RPMI8226 (cell line): ENCODE results near the gene PRMT5.

ENCODE experiments used
- DNase-seq: peaks from one replicate; pipeline ENCODE4 v3.0.0-alpha.2; 2015

PRMT5 gene

DNA sequence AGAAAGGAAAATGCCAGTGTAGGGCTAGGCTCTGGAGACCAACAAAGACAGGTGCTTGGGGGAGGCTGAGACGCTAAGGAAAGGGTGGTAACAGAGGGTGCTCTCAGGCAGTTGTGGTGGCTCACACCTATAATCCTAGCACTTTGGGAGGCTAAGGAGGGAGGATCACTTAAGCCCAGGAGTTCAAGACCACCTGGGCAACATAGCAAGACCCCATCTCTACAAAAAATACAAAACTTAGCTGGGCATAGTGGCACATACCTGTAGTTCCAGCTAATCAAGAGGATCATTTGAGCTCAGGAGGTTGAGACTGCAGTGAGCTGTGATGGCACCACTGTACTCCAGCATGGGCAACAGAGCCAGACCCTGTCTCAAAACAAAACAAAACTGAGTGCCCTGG is 33.8 kb downstream of the PRMT5 start:
- DNase-seq, result no peak

DNA sequence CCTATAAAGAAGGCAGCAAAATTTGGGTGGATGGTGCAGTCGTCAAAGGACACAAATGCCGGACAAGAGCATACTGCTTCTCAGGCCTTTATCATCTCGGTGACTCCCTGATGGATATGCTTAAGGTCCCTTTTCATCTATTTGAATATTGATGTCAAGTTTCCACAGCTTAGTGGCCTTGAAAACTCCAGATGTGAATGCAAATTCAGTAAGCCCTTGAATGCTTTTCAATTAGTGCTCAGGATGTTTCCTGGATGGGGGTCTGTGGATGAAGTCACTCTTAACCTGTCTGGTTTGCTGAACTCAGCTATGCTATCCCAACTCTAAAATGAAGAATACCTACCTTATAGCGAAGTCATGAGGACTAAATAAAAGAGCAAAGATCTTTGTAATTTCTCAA is 35.5 kb downstream of the PRMT5 start:
- no peak for DNase-seq

DNA sequence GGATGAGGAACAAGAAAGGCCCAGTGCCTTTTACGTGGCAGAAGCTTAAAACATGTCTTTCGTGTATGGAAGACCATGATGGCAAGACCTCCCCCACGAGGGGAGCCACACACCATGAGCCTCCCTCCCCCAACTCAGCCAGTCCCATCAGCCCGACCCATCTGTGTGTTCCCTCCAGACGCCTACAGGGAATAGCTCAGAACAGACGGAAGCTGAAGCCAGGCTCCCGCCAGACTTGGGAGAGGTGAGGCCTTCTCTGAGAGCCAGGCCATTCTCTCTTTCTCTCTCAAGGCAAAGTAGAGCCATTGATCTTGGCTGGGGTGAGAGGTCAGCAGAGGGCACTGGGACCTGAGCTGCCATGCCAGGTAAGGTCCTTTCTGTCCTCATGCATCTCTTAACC is 36.7 kb downstream of the PRMT5 start:
- no peak for DNase-seq

DNA sequence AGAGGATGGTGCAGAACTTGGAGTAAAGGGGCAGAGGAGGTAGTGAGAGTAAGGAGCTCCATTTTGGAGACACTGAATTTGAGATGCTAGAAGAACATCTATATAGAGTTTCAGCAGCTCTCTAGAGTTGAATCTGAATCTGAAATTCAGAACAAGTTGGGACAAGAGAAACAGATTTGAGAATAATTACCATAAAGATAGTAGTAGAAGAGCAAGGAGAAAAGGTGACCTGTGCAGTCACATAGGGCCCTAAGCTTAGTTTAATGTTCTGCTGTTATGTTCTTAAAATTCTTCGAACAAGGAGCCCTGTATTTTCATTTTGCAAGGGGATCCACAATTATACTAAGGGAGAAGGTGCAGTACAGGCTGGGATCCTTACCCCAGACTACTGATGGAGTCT is 38.8 kb downstream of the PRMT5 start:
- DNase-seq, result no peak

DNA sequence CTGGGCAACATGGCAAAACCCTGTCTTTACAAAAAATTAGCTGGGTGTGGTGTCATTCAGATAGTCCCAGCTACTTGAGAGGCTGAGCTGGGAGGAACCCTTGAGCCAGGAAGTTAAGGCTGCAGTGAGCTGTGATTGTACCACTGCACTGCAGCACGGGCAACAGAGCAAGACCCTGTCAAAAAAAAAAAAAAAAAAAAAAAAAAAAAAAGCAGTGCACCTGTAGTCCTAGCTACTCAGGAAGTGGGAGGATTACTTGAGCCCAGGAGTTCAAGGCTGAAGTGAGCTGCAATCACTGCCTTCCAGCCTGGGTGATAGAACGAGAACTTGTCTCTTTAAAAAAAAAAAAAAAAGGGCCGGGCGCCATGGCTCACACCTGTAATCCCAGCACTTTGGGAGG is 40.5 kb downstream of the PRMT5 start:
- peak; percentile 70 for DNase-seq

DNA sequence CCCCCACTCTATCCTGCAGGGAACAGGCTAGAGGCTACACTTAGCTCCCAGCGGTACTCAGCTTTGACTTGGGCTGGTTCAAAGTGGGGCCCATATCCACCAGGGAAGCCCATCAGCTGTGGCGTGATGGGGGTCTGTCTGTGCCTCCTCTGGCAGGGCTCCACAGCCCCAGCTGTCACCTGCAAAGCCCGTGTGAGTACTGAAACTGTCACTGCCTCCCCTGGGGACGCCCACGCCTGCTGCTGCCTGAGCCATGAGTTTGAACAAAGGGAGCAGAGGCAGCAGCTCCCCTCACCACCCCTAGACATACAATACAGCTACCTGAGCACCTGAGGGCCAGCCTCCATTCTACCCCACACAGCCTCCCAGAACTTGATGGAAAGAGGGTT is 41.2 kb downstream of the PRMT5 start:
- peak; percentile 57 for DNase-seq

DNA sequence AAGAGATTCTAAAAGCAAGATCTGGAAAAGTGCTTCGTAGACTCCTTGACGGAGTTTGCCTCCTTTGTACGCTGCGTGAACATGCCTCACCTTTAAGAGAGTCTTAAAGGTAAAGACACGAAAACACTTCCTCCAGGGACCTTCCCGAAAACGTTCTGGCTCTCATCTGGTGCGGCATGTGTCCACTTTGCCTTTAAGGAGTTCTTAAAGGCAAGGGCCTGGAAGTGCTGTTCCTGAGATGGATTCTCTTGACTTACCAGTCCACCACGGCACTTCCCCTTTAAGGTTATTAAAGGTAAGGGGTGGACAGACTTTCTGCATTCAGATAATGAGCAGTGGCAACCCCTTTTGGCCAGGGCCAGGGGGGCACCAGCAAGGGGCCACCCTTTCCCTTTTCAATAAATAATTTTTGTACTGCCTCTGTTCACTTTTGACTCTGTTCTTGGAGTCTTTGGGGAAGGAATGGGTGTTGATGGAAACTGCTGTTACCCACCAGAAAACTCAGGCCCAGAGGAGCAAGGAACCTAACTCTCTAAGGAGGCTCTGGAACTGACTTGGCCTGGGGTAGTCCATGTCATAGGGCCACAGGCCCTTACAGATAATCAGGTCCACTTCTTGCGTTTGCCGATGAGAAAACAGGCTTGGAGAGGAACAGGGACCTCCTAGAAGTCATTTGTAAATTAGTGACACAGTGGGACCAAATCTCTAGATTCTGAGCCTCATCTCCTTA is 41.8 kb downstream of the PRMT5 start:
- DNase-seq, result peak; percentile 91

DNA sequence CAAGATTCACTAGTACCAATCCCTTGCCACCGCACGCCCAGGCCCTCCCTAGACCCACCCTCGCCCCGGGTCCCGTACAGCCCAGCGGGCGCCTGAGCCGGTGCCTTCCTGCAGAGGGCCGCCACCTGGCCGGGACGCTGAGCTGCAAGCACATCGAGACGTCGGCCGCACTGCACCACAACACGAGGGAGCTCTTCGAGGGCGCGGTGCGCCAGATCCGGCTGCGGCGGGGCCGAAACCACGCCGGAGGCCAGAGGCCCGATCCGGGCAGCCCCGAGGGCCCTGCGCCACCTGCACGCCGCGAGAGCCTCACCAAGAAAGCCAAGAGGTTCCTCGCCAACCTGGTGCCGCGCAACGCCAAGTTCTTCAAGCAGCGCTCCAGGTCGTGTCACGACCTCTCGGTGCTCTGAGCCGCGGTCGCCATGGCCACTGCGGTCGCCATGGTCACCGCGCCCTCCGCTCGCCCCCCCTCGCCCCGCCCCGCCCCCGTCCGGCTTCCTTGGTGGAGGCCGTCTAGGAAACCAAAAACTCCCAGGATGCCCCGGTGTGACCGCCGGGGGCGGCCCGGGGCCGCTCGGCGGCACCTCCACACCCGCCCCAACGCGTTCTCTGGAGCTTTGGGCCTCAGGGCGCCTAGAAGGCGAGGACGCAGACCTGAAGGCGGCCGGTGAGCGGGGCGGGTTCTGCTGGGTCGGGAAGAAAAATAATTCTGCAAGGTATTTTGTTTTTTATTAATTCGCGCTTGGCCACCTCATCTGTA is 42.5 kb downstream of the PRMT5 start:
- DNase-seq, result peak; percentile 88

DNA sequence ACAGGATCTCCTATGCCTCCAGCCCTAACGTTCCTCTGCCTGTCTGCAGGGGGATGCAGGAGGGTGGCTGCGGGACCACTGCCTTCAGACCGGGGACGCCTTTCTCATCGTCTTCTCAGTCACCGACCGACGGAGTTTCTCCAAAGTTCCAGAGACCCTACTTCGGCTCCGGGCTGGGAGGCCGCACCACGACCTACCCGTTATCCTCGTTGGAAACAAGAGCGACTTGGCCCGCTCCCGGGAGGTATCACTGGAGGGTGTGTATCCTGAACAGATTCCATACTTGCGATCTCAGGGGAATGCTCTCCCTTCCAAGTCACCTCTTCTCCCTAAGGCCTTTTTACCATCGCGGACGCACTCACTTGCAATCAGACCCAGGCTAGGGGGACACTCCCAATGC is 43.2 kb downstream of the PRMT5 start:
- DNase-seq, result no peak

DNA sequence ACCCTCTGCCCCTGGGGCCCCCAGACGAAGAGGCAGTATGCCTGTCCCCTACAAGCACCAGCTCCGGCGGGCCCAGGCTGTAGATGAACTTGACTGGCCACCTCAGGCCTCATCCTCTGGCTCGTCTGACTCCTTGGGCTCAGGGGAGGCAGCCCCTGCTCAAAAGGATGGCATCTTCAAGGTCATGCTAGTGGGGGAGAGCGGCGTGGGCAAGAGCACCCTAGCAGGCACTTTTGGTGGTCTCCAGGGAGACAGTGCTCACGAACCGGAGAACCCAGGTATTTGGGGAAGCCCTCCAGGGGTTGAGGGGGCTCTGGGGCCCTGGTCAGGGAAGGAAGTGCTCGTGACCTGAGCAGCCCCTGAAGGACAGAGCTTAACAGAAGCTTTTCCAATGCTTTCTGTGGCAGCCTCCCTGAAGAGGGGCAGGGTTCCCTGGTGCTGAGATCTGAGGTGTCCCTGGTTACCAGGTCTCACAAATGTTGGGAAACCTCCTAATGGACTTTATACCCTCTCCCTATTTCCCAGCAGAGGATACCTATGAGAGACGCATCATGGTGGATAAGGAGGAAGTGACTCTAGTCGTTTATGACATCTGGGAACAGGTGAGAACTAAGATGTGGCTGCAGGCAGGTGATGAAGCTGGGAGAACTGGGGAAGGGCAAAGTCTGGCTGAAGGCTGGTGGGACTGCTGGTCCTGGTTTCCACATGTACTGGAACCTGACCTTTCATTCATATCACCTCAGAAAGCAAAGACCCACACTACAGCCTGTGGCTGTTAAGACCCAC is 44.2 kb downstream of the PRMT5 start:
- no peak for DNase-seq

DNA sequence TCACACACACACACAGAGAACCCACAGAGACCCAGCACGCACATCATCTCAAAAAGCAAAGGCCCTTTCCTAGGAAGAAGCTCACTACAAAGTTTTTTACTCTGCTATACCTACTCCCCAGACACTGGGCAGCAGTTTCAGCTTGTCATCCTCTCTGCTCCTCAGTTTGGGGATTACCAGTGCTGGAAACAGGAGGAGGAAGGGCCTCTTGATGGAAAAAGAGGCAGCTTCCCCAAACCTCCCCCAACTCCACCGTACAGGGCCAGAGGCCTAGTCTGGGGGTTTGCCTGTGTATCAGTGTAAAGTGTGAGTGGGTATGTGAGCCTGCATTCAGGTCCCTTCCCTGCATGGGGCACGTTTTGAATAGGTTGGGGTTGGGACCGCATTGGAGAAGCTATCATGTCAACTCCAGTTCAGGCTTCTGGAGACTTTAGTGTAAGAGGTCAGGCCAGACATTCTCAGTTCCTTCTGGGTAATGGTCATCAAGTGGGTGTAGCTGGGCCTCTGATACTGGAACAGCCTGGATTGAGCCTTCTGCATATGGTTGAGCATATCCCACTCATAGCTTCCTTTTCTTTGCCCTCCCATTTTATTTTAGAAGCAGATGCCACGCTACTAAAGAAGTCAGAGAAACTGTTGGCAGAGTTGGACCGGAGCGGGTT is 45.0 kb downstream of the PRMT5 start:
- no peak for DNase-seq

DNA sequence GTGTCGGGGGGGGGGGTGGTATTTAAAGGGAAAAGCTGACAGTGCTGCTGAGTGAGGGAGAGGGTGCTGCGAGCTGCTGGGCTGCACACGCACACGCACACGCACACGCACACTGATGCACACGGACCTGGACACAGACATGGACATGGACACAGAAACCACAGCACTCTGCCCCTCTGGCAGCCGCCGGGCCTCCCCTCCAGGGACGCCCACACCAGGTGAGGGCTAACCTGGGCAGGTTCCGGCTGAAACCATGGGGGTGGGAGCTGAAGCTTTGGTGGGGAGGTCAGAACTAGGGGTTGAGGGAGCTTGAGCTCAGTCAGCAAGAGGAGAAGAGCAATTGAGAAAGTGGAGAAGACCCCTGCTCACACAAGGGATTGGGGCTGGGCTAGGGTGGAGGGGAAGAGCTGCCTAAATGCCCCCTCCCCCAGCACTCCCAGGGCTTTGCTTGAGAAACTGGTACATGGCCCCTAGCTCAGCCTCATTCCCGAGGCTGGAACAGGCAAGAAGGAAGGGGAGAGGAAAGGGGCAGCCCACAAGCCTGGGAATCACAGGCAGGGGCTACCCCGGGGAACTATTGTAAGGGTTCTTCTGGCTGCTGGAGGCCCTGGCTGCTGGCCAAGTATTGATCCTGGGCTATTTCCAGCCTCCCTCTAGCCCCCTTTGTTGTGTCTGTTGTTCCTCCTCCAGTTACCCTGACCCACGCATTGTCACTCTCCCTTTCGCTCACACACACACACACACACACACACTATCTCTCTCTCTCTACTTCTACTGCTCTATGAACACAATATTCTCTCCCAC is 45.8 kb downstream of the PRMT5 start, which contains the start of gene REM2:
Gene REM2 (plus strand): TSS at position 50 of the 804 bp plus-strand sequence. CDS start 66 bp downstream, at position 116.
- DNase-seq, result no peak

DNA sequence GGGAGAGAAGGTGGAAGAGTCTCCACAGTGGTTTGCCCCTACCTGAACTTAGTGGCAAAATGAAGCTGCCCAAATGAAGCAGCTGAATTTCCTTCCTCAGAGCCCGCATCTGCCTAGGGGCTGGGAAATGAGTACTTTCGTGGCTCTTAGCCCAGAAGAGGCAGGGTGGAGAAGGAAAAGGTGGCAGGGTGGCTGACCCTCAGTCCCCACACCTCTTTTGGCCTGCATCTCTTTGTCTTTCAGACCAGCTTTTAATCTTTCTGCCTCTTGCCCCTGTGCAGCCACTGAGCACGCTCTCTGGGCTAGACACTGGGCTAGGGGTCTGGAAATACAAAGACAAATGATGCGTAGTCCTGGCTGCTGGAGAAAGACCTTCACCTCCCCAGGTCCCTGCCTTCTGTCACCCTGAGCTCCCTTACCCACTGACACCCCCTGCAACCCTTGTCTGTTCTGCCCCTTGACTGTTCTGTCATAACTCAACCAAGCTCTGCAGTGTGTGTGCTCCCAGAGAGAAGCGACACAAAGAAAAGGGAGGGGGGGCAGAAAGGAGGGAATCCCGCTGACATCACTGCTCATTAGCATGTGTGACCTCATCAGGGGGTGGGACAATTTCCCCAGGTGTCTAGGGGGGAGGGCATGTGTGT is 46.5 kb downstream of the PRMT5 start:
- DNase-seq, result peak; percentile 46

DNA sequence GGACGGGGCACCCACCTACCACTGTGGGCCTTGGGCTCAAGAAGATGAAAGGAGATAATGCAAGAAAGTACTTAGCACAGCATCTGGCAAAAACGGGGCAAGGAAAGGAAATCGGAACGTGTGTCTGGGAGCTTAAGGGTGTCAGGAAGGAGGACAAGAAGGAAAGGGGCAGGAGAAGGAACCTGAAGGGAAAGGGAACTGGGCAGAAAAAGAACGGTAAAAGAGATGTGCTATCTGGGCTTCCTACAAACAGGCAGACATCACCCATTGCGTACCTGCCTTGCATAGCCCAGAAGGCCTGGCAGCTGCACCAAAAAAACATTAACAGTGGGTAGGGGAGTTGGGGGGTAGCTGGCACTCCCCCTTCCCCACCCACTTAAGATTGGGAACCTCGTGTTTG is 47.1 kb downstream of the PRMT5 start:
- DNase-seq, result no peak

DNA sequence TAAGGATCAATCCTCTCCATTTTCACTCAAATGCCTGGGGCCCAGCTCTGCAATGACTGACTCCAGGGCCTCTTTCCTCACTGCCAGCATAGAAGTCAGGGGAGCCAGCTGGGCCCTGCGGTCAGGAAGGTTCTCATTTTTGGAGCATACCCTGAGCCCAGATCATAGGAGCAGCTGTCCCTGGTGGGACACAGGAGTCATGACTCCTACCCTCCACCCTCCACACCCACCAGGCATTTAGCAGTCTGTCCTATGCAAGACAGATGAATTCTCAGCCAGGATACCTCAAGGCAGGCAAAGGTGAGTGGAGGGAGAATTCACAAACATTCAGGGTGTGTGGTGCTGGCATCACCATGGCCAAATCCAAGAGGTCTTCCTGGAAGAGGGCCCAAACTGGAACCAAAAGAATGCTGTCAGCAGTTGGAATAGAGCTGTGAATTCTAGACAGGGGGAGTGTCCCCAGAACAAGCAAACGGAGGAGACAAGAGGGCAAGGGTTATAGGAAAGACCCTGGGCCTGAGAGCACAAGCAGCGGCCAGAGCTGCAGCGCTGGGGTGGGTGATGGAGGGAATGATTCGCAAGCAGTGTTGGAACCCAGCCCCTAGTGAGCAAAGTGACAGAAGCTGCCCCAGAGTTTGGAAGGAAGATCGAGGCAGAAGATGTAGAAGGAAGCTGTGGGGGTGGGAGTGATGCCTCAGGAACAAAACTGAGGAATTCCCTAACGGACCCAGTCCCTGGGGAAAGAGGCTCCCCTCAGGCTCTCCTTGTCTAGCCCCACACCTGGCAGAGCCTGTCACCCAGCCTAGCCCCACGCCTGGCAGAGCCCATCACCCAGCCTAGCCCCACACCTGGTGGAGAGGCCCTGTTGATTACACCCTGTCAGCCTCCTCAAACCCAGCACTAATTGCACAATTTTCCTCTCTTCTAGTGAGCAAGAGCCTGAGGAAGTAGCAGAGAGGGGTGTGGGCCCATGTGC is 50.6 kb downstream of the PRMT5 start:
- DNase-seq, result no peak

DNA sequence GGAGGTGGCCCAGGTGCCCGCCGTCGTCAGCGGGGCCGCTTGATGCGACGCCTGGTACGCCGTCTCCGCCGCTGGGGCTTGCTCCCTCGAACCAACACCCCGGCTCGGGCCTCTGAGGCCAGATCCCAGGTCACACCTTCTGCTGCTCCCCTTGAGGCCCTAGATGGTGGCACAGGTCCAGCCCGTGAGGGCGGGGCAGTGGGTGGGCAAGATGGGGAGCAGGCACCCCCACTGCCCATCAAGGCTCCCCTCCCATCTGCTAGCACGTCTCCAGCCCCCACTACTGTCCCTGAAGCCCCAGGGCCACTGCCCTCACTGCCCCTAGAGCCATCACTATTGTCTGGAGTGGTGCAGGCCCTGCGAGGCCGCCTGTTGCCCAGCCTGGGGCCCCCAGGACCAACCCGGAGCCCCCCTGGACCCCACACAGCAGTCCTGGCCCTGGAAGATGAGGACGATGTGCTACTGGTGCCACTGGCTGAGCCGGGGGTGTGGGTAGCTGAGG is 52.1 kb downstream of the PRMT5 start:
- no peak for DNase-seq

DNA sequence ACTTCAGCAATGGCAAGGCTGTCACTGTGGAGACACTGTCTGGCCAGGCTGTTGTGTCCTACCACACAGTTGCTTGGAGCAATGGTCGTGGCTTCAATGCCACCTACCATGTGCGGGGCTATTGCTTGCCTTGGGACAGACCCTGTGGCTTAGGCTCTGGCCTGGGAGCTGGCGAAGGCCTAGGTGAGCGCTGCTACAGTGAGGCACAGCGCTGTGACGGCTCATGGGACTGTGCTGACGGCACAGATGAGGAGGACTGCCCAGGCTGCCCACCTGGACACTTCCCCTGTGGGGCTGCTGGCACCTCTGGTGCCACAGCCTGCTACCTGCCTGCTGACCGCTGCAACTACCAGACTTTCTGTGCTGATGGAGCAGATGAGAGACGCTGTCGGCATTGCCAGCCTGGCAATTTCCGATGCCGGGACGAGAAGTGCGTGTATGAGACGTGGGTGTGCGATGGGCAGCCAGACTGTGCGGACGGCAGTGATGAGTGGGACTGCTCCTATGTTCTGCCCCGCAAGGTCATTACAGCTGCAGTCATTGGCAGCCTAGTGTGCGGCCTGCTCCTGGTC is 53.3 kb downstream of the PRMT5 start:
- no peak for DNase-seq

DNA sequence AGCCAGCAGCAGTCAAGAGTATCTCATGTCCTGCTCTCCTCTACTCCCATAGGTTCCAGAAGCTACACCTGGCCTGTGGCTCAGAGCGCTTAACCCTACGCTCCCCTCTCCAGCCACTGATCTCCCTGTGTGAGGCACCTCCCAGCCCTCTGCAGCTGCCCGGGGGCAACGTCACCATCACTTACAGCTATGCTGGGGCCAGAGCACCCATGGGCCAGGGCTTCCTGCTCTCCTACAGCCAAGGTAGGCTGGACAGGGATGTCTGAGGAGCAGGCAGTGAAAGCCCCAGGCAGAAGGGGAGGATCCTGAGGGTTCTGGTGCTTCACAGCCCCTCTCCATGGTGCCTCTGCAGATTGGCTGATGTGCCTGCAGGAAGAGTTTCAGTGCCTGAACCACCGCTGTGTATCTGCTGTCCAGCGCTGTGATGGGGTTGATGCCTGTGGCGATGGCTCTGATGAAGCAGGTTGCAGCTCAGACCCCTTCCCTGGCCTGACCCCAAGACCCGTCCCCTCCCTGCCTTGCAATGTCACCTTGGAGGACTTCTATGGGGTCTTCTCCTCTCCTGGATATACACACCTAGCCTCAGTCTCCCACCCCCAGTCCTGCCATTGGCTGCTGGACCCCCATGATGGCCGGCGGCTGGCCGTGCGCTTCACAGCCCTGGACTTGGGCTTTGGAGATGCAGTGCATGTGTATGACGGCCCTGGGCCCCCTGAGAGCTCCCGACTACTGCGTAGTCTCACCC is 54.0 kb downstream of the PRMT5 start:
- DNase-seq, result no peak
